H4 (cell line): Measurements from ENCODE around the gene THAP7. TPM values are rescaled to one million over a fixed set of nuclear protein-coding genes. Genes with fewer than 3 reads are reported as not detected.
"Not testable (repeated sequence)": the region's sequence is repeated elsewhere in the genome, so short reads cannot be mapped to it uniquely, and the experiment has no call there.

Source experiments
- DNase-seq: peaks from one replicate; pipeline ENCODE4 v3.0.0-alpha.2; 2015; ENCODE audit warnings: low spot score
- total RNA-seq: library from RNA; depleted of rRNA; stranded (reverse); fragments of >200 nt; shearing (Covaris generic); gene quantifications from 2 replicates; pipeline ENCODE4 v1.2.3, GENCODE V29; 2014

The THAP7 gene
- total RNA-seq, 1 experiment from 2014 or later = 45.8 TPM

- DNase-seq = no peak
These were observed 10.8 kb upstream of the THAP7 start for GRCh38 chr22:21012446-21013407.

GRCh38 chr22:21010426-21011113 lies 8.7 kb upstream of the THAP7 start:
- DNase-seq = no peak

- DNase-seq = no peak
These were observed 7.9 kb upstream of the THAP7 start for GRCh38 chr22:21009638-21010425.

GRCh38 chr22:21009208-21009607 lies 7.3 kb upstream of the THAP7 start:
- DNase-seq = not testable (repeated sequence)

- no peak for DNase-seq
These were observed 1.9 kb upstream of the THAP7 start for GRCh38 chr22:21003782-21004181.

- DNase-seq = no peak
These were observed 824 bp downstream of the THAP7 start for GRCh38 chr22:21000987-21001600.

- DNase-seq = no peak
These were observed 1.5 kb downstream of the THAP7 start for GRCh38 chr22:21000207-21000986.

- no peak for DNase-seq
These were observed 2.3 kb downstream of the THAP7 start for GRCh38 chr22:20999350-21000206.

GRCh38 chr22:20998411-20999336 lies 3.2 kb downstream of the THAP7 start:
- no peak for DNase-seq

GRCh38 chr22:20997536-20998257 lies 4.2 kb downstream of the THAP7 start:
- DNase-seq = no peak

GRCh38 chr22:20996598-20997535 lies 5.1 kb downstream of the THAP7 start:
- DNase-seq = no peak

GRCh38 chr22:20996031-20996410 lies 5.9 kb downstream of the THAP7 start:
- DNase-seq = no peak

GRCh38 chr22:20995329-20996030 lies 6.4 kb downstream of the THAP7 start:
- no peak for DNase-seq

GRCh38 chr22:20994902-20995241 lies 7.0 kb downstream of the THAP7 start:
- no peak for DNase-seq

- DNase-seq = no peak
These were observed 7.6 kb downstream of the THAP7 start for GRCh38 chr22:20994128-20994901.
